GM12874 (cell line): Measurements from ENCODE around the gene KIAA1614.

Experiments used
- CTCF ChIP-seq: IDR thresholded peaks from 2 replicates; pipeline ENCODE4 v1.5.1; 2011; ENCODE audit warnings: low read depth, mild to moderate bottlenecking, control low read depth, low read length, moderate library complexity; ENCODE audit not compliant: insufficient read depth

KIAA1614 gene

GRCh38 chr1:180909462-180909976 is 3.2 kb upstream of the KIAA1614 start:
- no peak for TF ChIP-seq CTCF

GRCh38 chr1:180911640-180912191 is 981 bp upstream of the KIAA1614 start:
- no peak for TF ChIP-seq CTCF

- no peak for TF ChIP-seq CTCF
These were observed 391 bp upstream of the KIAA1614 start for GRCh38 chr1:180912211-180912800.

- no peak for TF ChIP-seq CTCF
These were observed 2.8 kb downstream of the KIAA1614 start for GRCh38 chr1:180915426-180915965.

- TF ChIP-seq CTCF: no peak
These were observed 3.5 kb downstream of the KIAA1614 start for GRCh38 chr1:180916012-180916770.

GRCh38 chr1:180916771-180917170 is 4.1 kb downstream of the KIAA1614 start:
- no peak for TF ChIP-seq CTCF
